GM12875 (cell line): Measurements from ENCODE around the gene RALGAPB.

Experiments used
- H3K4me3 ChIP-seq: one replicate; pipeline ENCODE4 v1.5.1; 2011; ENCODE audit warnings: low read depth, low read length, control low read depth
- TF ChIP-seq, protein P1 (sequence below): IDR thresholded peaks from 2 replicates; pipeline ENCODE4 v1.5.1; 2011; ENCODE audit warnings: low read depth, mild to moderate bottlenecking, control low read depth, inconsistent platforms, low read length, moderate library complexity, borderline replicate concordance; ENCODE audit not compliant: insufficient read depth

The RALGAPB gene

DNA sequence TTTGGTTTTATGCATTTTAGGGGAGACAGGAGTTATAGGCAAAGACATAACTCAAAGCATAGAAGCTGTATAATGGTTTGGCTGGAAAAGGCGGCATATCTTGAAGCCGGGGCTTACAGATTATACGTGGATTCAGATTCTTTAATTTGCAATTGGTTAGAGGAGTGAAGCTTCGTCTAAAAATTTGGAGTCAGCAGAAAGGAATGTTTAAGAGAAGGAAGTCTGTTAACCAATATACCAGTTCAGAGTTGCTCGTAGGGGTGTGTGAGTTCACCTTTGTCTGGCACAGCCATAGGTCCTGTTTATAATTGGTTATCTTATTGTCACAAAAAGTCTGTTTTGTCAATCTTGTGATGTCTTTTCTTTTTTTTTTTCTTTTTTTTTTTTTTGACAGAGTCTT lies 137.9 kb downstream of the RALGAPB start:
- TF ChIP-seq, protein P1, sequence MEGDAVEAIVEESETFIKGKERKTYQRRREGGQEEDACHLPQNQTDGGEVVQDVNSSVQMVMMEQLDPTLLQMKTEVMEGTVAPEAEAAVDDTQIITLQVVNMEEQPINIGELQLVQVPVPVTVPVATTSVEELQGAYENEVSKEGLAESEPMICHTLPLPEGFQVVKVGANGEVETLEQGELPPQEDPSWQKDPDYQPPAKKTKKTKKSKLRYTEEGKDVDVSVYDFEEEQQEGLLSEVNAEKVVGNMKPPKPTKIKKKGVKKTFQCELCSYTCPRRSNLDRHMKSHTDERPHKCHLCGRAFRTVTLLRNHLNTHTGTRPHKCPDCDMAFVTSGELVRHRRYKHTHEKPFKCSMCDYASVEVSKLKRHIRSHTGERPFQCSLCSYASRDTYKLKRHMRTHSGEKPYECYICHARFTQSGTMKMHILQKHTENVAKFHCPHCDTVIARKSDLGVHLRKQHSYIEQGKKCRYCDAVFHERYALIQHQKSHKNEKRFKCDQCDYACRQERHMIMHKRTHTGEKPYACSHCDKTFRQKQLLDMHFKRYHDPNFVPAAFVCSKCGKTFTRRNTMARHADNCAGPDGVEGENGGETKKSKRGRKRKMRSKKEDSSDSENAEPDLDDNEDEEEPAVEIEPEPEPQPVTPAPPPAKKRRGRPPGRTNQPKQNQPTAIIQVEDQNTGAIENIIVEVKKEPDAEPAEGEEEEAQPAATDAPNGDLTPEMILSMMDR: no peak
- H3K4me3 ChIP-seq: no peak overlapping the region

DNA sequence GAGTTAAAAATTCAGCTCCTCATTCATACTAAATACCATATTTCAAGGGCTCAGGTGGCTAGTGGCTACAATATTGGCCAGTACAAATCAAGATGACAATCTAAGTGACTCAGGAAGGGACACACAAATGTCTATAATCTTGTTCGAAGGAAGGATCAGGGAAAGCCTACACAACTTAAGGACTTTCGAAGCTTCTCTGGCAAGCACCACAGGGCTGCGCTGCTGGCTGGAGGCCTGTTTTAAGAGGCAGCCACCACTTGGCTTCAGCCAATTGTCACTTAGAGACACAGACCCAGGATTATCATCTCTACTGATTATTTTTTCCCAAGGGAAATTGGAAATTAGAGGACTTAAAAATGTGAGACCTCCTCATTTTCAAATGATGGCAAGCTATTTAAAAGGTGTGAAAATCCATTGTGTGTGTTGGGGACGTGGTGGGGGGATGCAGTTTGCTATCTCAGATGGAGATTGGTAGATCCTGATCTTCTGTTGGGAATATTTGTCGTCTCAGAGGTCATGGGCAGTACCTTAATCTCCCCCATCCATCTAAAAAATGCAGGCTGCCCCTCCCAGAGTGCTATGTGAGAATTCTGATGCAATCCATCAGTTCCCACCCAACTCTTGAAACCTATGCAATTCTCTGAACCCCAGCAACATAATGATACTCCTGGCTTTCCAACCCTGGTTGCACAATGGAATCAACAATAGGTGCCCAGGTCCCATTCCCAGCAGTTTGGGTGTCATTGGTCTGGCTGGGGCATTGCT lies 140.3 kb downstream of the RALGAPB start:
- no peak overlapping the region for H3K4me3 ChIP-seq
- TF ChIP-seq, protein P1: no peak

DNA sequence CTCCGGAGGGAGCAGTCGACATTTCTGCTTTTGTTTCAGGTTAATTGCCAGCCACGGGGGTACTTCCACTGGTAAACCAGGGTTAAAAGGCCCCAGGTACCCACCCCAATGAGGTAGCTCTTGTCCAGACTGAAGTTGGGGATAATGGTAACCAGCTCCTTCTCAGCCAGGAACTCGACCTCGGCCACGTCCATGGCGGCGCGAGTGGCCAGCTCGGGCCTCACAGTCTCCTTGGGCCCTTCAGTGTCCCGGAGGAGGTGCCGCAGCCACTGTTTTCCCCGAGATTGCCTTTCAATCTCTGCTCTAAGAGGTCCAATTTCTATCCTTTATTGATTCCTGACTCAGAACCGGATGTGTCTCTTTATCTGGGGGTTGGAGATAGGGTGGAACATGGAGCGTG lies 142.6 kb downstream of the RALGAPB start:
- no peak overlapping the region for H3K4me3 ChIP-seq
- TF ChIP-seq, protein P1: no peak

DNA sequence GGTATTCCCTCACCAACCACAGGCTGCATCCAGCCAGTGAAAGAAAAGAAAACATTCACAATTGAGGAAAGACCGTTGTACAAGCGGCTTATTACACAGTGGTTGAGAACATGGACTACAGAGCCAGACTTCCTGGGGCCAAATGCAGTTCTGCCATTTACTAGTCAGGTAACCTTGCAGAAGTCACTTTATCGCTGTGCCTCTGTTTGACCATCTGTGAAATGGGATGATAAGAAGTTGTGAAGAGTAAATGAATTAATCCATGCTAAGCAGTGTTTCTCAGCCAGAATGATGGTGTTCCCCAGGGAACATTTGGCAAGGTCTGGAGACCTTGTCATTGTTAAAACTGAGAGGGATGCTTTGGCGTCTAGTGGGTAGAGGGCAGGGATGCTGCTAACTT lies 143.8 kb downstream of the RALGAPB start:
- no peak overlapping the region for H3K4me3 ChIP-seq
- TF ChIP-seq, protein P1: no peak

DNA sequence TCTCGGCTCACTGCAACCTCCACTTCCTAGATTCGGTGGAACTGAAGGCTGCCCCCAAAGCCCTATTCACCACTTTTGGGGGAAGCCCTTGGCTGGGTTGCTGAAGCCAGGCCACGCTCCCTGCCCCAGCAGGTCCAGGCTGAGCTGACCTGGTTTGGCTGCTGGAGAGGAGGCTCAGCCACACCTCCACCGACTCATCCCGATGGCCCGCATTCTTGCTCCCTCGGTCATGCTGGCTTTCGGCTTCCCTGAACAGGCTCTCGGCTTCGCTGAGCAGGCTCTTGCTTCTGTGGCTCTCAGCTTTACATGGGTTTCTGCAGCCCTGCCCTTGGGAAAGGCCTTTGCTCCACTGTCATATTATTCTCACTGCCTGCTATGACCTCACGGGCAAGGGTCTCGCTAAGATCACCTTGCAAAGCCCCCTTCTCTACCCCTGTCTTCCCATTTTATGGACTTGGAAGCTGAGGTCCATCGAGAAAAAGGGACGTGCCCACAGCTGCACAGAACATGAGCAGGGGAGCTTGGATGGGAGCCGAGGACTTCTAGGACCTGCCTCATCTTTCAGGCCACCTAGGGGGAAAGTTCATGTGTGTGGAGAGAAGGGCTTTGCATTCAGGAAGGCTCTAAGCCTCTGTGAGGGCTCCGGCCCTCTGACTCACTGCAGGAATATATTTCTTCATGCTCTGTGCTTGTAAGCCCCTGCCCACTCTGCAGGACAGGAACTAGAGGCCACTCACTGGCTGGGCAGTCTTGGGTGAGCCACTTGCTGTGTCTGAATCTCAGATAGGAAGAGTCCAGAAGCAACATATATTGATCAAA lies 144.6 kb downstream of the RALGAPB start:
- TF ChIP-seq, protein P1: no peak
- H3K4me3 ChIP-seq: no peak overlapping the region

DNA sequence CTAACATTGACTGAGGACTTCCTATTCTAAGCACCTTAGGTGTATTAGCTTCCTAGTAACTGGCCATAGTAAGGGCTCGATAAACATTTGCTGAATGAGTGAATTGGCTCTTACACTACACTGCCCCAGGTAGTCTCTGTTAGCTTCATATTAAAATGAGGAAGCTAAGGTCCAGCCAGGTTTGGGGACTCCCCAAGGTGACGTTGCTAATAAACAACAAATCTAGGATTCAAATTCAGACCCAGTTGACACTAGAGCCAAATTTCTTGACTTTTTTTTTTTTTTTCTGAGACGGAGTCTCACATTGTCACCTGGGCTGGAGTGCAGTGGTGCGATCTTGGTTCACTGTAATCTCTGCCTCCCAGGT lies 145.2 kb downstream of the RALGAPB start:
- TF ChIP-seq, protein P1: no peak
- H3K4me3 ChIP-seq: no peak overlapping the region
